ENCODE data around the gene TSNAX.

DNA sequence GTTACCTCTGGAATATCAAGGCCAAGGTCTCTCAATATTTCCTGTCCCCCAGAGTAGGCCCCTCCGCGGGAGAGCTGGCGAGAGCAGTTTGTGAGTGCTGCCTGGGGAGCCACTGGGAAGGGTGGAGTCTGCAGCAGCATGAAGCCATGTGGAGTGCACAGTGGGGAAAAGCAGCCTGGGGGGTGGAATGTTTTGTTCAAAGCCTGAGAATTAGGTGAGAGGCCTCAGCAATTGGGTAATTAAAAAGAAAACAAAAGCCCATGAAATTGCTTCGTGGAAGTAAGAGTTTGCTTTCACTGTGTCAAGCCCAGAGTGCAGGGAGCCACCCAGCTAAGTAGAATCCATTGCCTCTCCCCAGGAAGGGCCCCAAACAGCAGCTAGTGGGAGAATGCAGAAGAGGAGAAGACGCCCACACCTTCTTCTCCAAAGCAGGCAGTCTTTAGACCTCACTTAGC, 67.9 kb downstream of the TSNAX start:
- TF ChIP-seq, protein P1, sequence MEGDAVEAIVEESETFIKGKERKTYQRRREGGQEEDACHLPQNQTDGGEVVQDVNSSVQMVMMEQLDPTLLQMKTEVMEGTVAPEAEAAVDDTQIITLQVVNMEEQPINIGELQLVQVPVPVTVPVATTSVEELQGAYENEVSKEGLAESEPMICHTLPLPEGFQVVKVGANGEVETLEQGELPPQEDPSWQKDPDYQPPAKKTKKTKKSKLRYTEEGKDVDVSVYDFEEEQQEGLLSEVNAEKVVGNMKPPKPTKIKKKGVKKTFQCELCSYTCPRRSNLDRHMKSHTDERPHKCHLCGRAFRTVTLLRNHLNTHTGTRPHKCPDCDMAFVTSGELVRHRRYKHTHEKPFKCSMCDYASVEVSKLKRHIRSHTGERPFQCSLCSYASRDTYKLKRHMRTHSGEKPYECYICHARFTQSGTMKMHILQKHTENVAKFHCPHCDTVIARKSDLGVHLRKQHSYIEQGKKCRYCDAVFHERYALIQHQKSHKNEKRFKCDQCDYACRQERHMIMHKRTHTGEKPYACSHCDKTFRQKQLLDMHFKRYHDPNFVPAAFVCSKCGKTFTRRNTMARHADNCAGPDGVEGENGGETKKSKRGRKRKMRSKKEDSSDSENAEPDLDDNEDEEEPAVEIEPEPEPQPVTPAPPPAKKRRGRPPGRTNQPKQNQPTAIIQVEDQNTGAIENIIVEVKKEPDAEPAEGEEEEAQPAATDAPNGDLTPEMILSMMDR (IDR thresholded peaks at IDR 0.05) = no peak
- TF ChIP-seq POLR2A (IDR thresholded peaks at IDR 0.05) = no peak

All from Peyer's patch (tissue), 4 donors.